ENCODE measurements around the gene ZNF697.

DNA sequence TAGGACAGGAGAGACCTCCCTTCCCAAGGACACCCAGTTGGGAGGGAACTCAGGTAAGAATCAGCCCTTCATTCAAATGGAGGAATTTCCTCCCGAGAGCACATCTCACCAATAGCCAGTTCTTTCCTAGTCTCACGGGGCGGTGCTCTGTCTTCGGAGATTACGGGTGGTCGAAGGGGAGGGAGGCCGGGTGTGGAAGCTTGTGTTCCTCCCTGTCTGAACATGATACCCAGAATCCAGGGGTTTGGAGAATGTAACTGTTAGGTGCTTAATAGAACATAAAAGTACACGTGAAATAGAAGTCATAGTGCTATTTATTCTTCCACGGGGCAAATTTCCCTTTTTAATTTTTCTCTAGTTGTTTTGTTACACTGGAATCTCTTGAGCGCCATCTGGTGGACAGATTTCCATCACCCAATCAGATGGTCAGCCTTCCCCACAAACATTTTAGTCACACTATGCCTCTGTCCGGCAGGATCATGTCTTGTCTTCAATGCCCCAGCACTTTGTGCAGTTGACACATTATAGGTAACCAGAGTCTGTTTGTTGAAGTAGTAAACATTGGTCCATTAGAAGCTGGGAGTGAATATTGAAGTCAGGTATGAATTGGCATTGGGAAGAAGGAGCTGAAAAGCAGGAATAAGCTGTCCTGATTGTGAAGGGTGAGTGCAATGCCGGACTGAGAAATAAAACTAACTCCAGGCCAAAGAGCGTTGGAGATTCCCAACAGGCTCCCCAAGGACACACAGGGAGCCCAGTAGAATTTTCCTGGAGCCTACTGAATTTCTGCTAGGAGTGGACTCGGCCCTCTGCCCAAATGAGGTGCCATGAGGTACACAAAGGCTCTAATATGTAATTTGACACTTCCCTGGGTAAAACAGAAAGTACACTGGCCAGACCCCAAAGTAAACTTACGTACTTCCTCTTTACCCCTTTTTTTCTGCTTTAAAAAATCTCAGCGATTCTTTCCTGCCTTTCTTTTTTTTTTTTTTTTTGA, 27.6 kb upstream of the ZNF697 start:
- TF ChIP-seq, protein P1, sequence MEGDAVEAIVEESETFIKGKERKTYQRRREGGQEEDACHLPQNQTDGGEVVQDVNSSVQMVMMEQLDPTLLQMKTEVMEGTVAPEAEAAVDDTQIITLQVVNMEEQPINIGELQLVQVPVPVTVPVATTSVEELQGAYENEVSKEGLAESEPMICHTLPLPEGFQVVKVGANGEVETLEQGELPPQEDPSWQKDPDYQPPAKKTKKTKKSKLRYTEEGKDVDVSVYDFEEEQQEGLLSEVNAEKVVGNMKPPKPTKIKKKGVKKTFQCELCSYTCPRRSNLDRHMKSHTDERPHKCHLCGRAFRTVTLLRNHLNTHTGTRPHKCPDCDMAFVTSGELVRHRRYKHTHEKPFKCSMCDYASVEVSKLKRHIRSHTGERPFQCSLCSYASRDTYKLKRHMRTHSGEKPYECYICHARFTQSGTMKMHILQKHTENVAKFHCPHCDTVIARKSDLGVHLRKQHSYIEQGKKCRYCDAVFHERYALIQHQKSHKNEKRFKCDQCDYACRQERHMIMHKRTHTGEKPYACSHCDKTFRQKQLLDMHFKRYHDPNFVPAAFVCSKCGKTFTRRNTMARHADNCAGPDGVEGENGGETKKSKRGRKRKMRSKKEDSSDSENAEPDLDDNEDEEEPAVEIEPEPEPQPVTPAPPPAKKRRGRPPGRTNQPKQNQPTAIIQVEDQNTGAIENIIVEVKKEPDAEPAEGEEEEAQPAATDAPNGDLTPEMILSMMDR (IDR thresholded peaks at IDR 0.05) = peak; percentile 82 to 95 (median 84)
- TF ChIP-seq POLR2A (IDR thresholded peaks at IDR 0.05) = no peak

Data from prostate gland (tissue), 2 donors.